Thyroid gland (tissue), 4 donors: ENCODE data around the gene ISOC2.

Experiments used
- CTCF ChIP-seq, 6 experiments: fragments of 200-600 bp in 3 of 6; fragments of 450-650 bp in 3 of 6; sonication (generic) in 3 of 6; IDR thresholded peaks; one replicate each; pipeline ENCODE4 v1.5.1; 2016 to 2019; ENCODE audit warnings: antibody characterized with exemption in 6 of 6, mild to moderate bottlenecking in 2 of 6, inconsistent platforms in 1 of 6, moderate library complexity in 1 of 6
- POLR2A ChIP-seq, 2 donors: fragments of 450-650 bp; IDR thresholded peaks; one replicate each; pipeline ENCODE4 v1.6.1; 2017; ENCODE audit warnings: antibody characterized with exemption in 2 of 2, mild to moderate bottlenecking in 2 of 2, moderate library complexity in 1 of 2

GRCh38 chr19:55471266-55471665 is 9.8 kb upstream of the ISOC2 start:
- no peak for TF ChIP-seq CTCF (IDR thresholded peaks at IDR 0.05)
- TF ChIP-seq POLR2A (IDR thresholded peaks at IDR 0.05), result no peak
